Raji (cell line): ENCODE results near the gene KLHL29.

Experiments used
- POLR2A ChIP-seq: IDR thresholded peaks from 2 replicates; pipeline ENCODE4 v1.6.1; 2011; ENCODE audit warnings: low read depth, low read length, control low read depth; ENCODE audit not compliant: insufficient read depth

Gene KLHL29

GRCh38 chr2:23448906-23449305 lies 63.9 kb downstream of the KLHL29 start:
- no peak for TF ChIP-seq POLR2A

DNA sequence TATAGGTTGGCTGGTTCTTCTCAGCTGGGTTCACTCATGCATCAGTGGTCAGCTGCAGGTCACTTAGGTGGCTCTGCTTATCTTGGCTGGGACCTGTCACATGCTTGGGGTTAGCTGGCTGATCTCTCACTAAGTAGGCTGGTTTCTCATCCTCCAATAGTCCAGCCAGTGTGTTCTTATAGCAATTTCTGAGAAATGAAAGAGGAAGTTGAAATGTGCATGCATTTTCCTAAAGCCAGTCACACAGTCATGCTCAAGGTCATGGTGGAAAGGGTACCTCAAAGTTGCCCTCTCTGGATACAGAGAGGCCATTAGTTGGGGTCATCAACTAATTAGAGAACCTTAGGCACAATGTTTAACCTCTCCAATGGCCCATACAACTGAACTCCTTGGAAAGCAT lies 64.4 kb downstream of the KLHL29 start:
- TF ChIP-seq POLR2A = no peak

DNA sequence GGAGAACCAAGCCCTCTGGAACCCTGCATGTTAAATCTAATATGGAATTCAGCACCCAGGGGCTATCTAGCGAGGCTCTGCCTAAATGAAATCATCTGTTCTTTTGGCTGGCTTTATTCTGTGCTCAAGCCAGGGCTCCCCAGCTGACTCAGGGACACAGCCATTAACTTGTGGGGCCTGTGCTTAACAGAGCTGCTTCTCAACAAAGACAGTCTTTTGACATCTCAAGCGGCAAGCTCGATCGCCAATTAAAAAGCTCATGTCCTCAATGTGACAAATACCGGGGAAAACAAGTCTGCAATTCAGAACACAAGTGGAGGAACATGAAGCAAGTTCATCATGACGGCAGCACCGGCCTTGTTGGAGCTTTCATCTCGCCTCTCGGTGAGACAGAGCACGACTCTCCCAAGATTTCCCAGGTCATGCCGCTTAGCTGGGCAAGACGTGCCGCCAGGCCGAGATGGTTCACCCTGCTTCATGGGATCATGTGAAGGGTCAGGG lies 64.9 kb downstream of the KLHL29 start:
- TF ChIP-seq POLR2A = no peak

DNA sequence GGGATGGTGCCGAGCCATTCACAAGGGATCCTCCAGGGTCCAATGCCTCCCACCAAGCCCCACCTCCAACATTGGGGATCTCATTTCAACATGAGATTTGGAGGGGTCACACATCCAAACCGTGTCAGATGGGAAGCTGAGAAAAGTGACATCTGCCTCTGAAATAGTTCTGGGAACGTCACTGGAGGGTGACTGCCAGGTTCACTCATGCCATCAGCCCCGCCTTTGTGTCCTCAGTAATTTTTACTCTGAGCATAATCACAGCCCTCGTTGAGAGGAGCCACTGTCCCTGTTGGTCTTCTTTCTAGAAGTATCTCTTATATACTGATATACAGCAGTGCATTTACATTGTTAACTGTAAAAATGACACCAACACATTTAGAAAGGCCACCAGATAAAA lies 67.4 kb downstream of the KLHL29 start:
- no peak for TF ChIP-seq POLR2A

GRCh38 chr2:23452853-23453420 lies 68.0 kb downstream of the KLHL29 start:
- no peak for TF ChIP-seq POLR2A

DNA sequence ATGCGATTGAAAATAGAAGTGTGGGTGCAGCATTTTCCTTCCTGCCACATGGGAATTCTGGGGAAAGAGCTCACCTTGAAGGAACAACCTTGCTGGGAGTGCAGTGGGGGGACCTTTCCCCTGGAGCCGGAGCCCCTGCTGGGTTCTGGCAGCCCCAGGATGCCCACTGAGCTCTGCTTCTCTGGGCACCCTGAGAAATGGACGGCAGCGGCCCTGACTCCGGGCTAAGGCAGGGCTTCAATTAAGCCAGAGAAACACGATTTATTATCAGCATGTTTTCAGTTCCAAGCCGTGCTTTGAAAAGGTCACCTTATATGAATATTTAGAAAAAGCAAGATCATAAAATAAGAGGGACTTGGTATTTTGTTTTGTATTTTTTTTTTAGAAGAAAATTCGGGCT lies 68.5 kb downstream of the KLHL29 start:
- no peak for TF ChIP-seq POLR2A

GRCh38 chr2:23453836-23454460 lies 69.0 kb downstream of the KLHL29 start:
- TF ChIP-seq POLR2A = no peak

DNA sequence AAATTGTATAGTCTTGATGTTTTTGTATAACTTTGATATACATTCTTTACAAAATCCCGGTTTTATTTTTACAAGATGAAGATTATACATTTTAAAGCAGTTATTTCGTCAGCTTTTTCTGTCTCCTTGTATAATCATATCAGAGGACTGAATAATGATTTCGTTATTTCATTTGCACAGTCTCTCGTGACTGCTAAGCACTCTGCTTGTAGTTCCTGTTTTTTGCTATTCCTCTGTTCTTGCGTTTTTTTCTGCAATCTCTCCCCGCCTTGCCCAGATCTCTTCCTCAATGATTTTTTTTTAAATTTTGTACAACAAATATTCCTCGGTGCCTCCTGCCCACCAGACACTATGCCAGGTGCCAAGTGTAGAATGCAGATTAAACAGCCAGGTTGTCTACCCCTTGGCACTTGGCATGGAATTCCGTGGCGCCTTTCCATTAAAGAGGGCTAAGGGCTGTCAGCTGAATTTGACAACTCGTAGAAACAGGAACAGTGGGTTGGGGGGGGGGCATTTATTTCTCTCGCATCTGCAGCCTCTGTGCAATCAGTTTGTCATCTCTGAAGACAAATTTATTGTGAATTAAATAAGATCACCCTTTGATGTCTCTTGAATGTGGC lies 69.6 kb downstream of the KLHL29 start:
- TF ChIP-seq POLR2A = no peak

- no peak for TF ChIP-seq POLR2A
These were observed 71.4 kb downstream of the KLHL29 start for GRCh38 chr2:23456396-23456795.

GRCh38 chr2:23456881-23457760 lies 72.1 kb downstream of the KLHL29 start:
- TF ChIP-seq POLR2A = no peak

DNA sequence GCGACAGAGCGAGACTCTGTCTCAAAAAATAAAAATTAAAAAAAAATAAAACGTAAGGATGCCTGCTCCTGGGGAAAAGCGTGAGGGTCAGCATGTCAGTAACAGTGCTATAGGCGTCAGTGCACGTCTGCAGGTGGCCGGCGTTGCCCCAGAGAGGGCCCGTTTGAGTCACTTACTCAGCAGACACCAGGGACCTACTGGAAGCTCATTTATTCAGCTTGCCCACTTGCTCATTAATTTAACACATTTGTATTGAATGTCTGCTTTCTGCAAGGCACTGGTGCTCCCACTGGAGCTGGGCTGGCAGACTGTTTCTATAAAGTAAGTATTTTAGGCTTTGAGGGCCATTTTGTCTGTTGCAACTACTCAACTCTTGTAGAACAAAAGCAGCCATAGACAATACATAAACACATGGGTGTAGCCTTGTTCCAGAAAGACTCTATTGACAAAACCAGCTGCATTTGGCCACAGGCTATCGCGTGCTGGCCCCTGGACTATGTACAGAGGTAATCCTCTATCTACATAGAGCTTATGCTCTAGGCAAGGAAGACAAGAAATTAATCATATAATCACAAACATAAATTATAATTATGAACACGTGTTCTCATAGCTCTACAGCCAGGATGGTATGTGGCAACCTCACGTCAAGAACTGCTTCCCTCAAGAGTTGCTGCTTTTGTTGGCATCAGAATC lies 73.2 kb downstream of the KLHL29 start:
- no peak for TF ChIP-seq POLR2A

GRCh38 chr2:23459032-23459431 lies 74.1 kb downstream of the KLHL29 start:
- no peak for TF ChIP-seq POLR2A

DNA sequence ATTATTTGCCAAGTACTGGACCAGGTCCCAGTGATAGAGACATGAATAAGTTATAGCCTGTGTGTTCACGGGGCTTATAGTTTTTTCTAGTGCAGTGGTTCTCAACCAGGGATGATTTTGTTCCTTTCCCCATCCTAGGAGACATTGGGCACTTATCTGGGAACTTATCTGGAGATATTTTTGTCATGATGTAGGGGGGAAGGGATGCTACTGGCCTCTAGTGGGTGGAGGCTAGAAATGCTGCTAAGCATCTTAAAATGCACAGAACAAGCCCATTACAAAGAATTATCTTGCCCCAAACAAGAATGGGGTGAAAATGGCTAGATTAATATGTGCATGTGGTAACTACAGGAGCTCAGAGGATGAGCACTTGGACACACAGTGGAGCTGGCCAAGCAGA lies 75.2 kb downstream of the KLHL29 start:
- no peak for TF ChIP-seq POLR2A

DNA sequence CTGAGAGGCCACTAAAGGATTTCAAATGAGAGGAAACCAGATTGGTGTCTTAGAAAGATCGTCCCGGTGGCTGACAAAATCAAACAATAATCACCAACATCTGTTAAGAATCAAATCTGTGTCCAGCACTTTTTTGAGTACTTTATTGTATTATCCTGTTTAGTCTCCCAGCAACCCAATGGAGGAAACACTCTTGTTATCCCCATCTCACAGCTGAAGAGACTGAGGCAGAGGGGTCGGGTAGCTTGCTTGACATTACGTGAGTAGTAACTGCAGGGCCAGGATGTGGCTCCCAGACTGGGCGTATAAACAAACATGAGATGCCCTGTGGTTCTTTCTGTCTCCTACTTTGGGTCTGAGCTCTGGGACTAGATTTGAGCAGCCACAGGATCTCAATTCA lies 76.0 kb downstream of the KLHL29 start:
- TF ChIP-seq POLR2A = no peak

DNA sequence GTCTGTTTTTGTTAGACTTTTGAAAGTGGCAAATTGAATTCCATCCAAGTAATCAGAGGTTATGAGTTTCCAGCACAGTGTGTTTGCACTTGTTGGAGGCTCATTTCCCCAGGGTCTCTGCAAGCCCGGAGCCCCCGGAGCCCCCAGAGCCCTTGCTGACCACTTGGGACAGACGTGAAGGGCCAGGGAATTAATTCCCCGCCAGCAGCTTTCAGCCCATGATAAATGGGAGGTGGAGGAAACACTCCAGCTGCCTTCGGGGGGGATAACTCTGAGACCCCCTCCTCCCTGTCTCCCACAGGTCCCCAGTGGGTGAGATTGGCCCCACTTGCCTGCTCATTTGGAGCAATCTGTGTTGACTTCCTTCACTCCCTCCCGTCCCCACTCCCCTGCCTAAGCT lies 79.2 kb downstream of the KLHL29 start:
- TF ChIP-seq POLR2A = no peak
